ENCODE measurements around the gene TMCC3.
"Not testable (repeated sequence)": the region's sequence is repeated elsewhere in the genome, so short reads cannot be mapped to it uniquely, and the experiment has no call there.

- TF ChIP-seq CTCF (conservative IDR thresholded peaks at IDR 0.05; ENCODE audit: low read depth in 2 of 2); EZH2phosphoT487 (IDR thresholded peaks at IDR 0.05; ENCODE audit: unreplicated experiment); EZH2 (IDR thresholded peaks at IDR 0.05; ENCODE audit: low read depth, unreplicated experiment); POLR2AphosphoS5 (IDR thresholded peaks at IDR 0.05; ENCODE audit: low read depth); JUNB (IDR thresholded peaks at IDR 0.05; ENCODE audit: unreplicated experiment); CREB1 (CRISPR knock-in tag; IDR thresholded peaks at IDR 0.05; ENCODE audit: low read depth): not testable (repeated sequence)
- TF ChIP-seq, protein P1, sequence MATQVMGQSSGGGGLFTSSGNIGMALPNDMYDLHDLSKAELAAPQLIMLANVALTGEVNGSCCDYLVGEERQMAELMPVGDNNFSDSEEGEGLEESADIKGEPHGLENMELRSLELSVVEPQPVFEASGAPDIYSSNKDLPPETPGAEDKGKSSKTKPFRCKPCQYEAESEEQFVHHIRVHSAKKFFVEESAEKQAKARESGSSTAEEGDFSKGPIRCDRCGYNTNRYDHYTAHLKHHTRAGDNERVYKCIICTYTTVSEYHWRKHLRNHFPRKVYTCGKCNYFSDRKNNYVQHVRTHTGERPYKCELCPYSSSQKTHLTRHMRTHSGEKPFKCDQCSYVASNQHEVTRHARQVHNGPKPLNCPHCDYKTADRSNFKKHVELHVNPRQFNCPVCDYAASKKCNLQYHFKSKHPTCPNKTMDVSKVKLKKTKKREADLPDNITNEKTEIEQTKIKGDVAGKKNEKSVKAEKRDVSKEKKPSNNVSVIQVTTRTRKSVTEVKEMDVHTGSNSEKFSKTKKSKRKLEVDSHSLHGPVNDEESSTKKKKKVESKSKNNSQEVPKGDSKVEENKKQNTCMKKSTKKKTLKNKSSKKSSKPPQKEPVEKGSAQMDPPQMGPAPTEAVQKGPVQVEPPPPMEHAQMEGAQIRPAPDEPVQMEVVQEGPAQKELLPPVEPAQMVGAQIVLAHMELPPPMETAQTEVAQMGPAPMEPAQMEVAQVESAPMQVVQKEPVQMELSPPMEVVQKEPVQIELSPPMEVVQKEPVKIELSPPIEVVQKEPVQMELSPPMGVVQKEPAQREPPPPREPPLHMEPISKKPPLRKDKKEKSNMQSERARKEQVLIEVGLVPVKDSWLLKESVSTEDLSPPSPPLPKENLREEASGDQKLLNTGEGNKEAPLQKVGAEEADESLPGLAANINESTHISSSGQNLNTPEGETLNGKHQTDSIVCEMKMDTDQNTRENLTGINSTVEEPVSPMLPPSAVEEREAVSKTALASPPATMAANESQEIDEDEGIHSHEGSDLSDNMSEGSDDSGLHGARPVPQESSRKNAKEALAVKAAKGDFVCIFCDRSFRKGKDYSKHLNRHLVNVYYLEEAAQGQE (IDR thresholded peaks at IDR 0.05; ENCODE audit: unreplicated experiment) = not testable (repeated sequence)
Observed at GRCh38 chr12:94592723-94593122, 57.6 kb downstream of the TMCC3 start.

Measured in GM23338 (cell line).